ENCODE data around the gene XRCC4. TPM values are rescaled to one million over a fixed set of nuclear protein-coding genes. Genes with fewer than 3 reads are reported as not detected.

XRCC4 gene
- total and polyA plus RNA-seq, 9 of the 15 experiments (the other 6 are each of a cell fraction or from before 2014, with no cell fraction given): 13.6 to 61.6 (median 22.4) TPM

GRCh38 chr5:83388608-83389007, 311.3 kb downstream of the XRCC4 start (continued):
- TF ChIP-seq ZNF785 (CRISPR knock-in tag; IDR thresholded peaks at IDR 0.05) (no peak), ETS1 (conservative IDR thresholded peaks at IDR 0.05; ENCODE audit: control insufficient read depth, low read depth, low read length) (no peak), KLF13 (tag; IDR thresholded peaks at IDR 0.05; ENCODE audit: borderline replicate concordance, low read depth) (no peak)

GRCh38 chr5:83392766-83393503, 315.6 kb downstream of the XRCC4 start:
- Histone ChIP-seq H3K36me3 (ENCODE audit: control insufficient read depth, insufficient read depth, low read length) (no peaks in the 10 kb centered on the region), H3K9me1 (ENCODE audit: control insufficient read depth, insufficient read depth, low read length) (no peaks in the 10 kb centered on the region), H3K9ac (ENCODE audit: insufficient read depth in 1 of 2, low read depth in 2 of 2, low read length in 2 of 2) (no peak overlapping the region), H3K9me3 (replicated peaks; ENCODE audit: control insufficient read depth, insufficient read depth, low read depth, low read length) (no peaks in the 10 kb centered on the region), H2AFZ (ENCODE audit: low read depth, low read length) (no peak overlapping the region), H3K4me1 (replicated peaks in 1 of 2; ENCODE audit: control insufficient read depth in 2 of 2, insufficient read depth in 2 of 2, low read length in 2 of 2) (0 out of 5 replicates have a peak, but pooled peaks cover 0 to 5% of the 10 kb centered on the region in 2 experiments), H3K79me2 (ENCODE audit: control insufficient read depth, insufficient read depth, low read length) (no peaks in the 10 kb centered on the region), H3K27me3 (ENCODE audit: control insufficient read depth in 2 of 2, insufficient read depth in 2 of 2, low read length in 2 of 2) (no peaks in the 10 kb centered on the region; a peak in 1 of 5 replicates), H4K20me1 (replicated peaks; ENCODE audit: control insufficient read depth, insufficient read depth, low read length) (no peaks in the 10 kb centered on the region), H3K4me3 (no peak overlapping the region), H3K4me2 (ENCODE audit: insufficient read depth, low read length) (no peak overlapping the region), H3K27ac (ENCODE audit: extremely low read depth, low read depth, low read length) (no peak overlapping the region)
- intact Hi-C loops (cut with micrococcal nuclease) (no loop called here), in situ Hi-C loops (cut with MboI) (no loop called here)
- no TSS peak for BruUV-seq (replicated peaks)
- ATAC-seq (no peak), DNase-seq (ENCODE audit: extremely low read depth in 1 of 4, low spot score in 3 of 4) (no peak), FAIRE-seq (no peak)
- POLR2A ChIA-PET: interaction anchor here (1.5 kb wide), 1 partner anchor 9 kb away, joined by 3 read pairs; no protein-coding TSS in a partner anchor
- CTCF ChIA-PET (ENCODE audit: low intra/inter-chr PET ratio): no interaction called here
- 10% methylated on average over 9 of the region's 9 CpGs for WGBS (ENCODE audit: insufficient coverage, low coverage, missing lambda C conversion rate)
- no peak for TF ChIP-seq ZKSCAN1 (IDR thresholded peaks at IDR 0.05; ENCODE audit: low read depth, low read length)
- TF ChIP-seq COPS2 (conservative IDR thresholded peaks at IDR 0.05): no peak
- TF ChIP-seq E2F8 (IDR thresholded peaks at IDR 0.05; ENCODE audit: low read depth, partially characterized antibody): no peak
- TF ChIP-seq, protein P1, sequence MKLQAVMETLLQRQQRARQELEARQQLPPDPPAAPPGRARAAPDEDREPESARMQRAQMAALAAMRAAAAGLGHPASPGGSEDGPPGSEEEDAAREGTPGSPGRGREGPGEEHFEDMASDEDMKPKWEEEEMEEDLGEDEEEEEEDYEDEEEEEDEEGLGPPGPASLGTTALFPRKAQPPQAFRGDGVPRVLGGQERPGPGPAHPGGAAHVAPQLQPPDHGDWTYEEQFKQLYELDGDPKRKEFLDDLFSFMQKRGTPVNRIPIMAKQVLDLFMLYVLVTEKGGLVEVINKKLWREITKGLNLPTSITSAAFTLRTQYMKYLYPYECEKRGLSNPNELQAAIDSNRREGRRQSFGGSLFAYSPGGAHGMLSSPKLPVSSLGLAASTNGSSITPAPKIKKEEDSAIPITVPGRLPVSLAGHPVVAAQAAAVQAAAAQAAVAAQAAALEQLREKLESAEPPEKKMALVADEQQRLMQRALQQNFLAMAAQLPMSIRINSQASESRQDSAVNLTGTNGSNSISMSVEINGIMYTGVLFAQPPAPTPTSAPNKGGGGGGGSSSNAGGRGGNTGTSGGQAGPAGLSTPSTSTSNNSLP (IDR thresholded peaks at IDR 0.05; ENCODE audit: borderline replicate concordance, low read depth, low read length): no peak
- TF ChIP-seq KDM1A (IDR thresholded peaks at IDR 0.05): no peak
- no peak for TF ChIP-seq ZBTB2 (IDR thresholded peaks at IDR 0.05)
- TF ChIP-seq PTBP1 (IDR thresholded peaks at IDR 0.05; ENCODE audit: low read depth, low read length): no peak
- no peak for TF ChIP-seq KDM4B (IDR thresholded peaks at IDR 0.05; ENCODE audit: borderline replicate concordance in 2 of 2, low read depth in 1 of 2)
- TF ChIP-seq ILF3 (IDR thresholded peaks at IDR 0.05; ENCODE audit: borderline replicate concordance): no peak
- no peak for TF ChIP-seq TEAD1 (CRISPR knock-in tag; IDR thresholded peaks at IDR 0.05)
